ENCODE results near the gene ZBTB32. TPM values are rescaled to one million over a fixed set of nuclear protein-coding genes. Genes with fewer than 3 reads are reported as not detected.

Gene ZBTB32
- total RNA-seq, 1 donor from 2014 or later, result not detected

- Mint-ChIP-seq H3K4me1 (peaks cover 22% of the 10 kb centered on the region), H3K36me3 (ENCODE audit: low read depth) (peaks cover 2% of the 10 kb centered on the region), H3K27ac (ENCODE audit: unreplicated experiment) (no peak overlapping the region), H3K9me3 (no peaks in the 10 kb centered on the region), H3K4me3 (peak overlapping the region; percentile 89), H3K27me3 (ENCODE audit: low read depth) (peaks cover 4% of the 10 kb centered on the region)
- no peak for DNase-seq (ENCODE audit: low read depth, low spot score)
- no peak for TF ChIP-seq CTCF (conservative IDR thresholded peaks at IDR 0.05)
Measured at GRCh38 chr19:35740108-35740422, 35.7 kb downstream of the ZBTB32 start.

GRCh38 chr19:35740423-35741202 lies 36.3 kb downstream of the ZBTB32 start:
- no peaks in the 10 kb centered on the region for H3K9me3 Mint-ChIP-seq
- H3K4me1 Mint-ChIP-seq, result peaks cover 27% of the 10 kb centered on the region
- H3K27ac Mint-ChIP-seq (ENCODE audit: unreplicated experiment), result peak overlapping the region; percentile 98
- TF ChIP-seq CTCF (conservative IDR thresholded peaks at IDR 0.05), result peak; percentile 53
- H3K27me3 Mint-ChIP-seq (ENCODE audit: low read depth), result peaks cover 4% of the 10 kb centered on the region
- peaks cover 2% of the 10 kb centered on the region for H3K36me3 Mint-ChIP-seq (ENCODE audit: low read depth)
- peak overlapping the region; percentile 89 for H3K4me3 Mint-ChIP-seq
- peak; percentile 98 for DNase-seq (ENCODE audit: low read depth, low spot score)

- peak; percentile 45 for TF ChIP-seq CTCF (conservative IDR thresholded peaks at IDR 0.05)
- Mint-ChIP-seq H3K4me1 (peaks cover 33% of the 10 kb centered on the region), H3K9me3 (no peaks in the 10 kb centered on the region), H3K27me3 (ENCODE audit: low read depth) (peaks cover 4% of the 10 kb centered on the region), H3K27ac (ENCODE audit: unreplicated experiment) (peak overlapping the region; percentile 98), H3K36me3 (ENCODE audit: low read depth) (peaks cover 2% of the 10 kb centered on the region), H3K4me3 (peak overlapping the region; percentile 89)
- no peak for DNase-seq (ENCODE audit: low read depth, low spot score)
Measured at GRCh38 chr19:35741203-35741515, 36.8 kb downstream of the ZBTB32 start.

GRCh38 chr19:35742121-35742724 lies 37.9 kb downstream of the ZBTB32 start, which contains the start of gene IGFLR1:
IGFLR1 (minus strand) TSS chr19:35742452; CDS start chr19:35741180, 1,272 bp downstream.
- peaks cover 4% of the 10 kb centered on the region for H3K27me3 Mint-ChIP-seq (ENCODE audit: low read depth)
- peaks cover 39% of the 10 kb centered on the region for H3K4me1 Mint-ChIP-seq
- peaks cover 2% of the 10 kb centered on the region for H3K36me3 Mint-ChIP-seq (ENCODE audit: low read depth)
- TF ChIP-seq CTCF (conservative IDR thresholded peaks at IDR 0.05), result no peak
- H3K4me3 Mint-ChIP-seq, result peak within 1 kb of the TSS; percentile 97
- H3K9me3 Mint-ChIP-seq, result no peaks in the 10 kb centered on the region
- DNase-seq (ENCODE audit: low read depth, low spot score), result no peak
- peak within 1 kb of the TSS; percentile 94 for H3K27ac Mint-ChIP-seq (ENCODE audit: unreplicated experiment)

GRCh38 chr19:35743640-35744429 lies 39.5 kb downstream of the ZBTB32 start:
- peaks cover 2% of the 10 kb centered on the region for H3K36me3 Mint-ChIP-seq (ENCODE audit: low read depth)
- no peak for TF ChIP-seq CTCF (conservative IDR thresholded peaks at IDR 0.05)
- no peaks in the 10 kb centered on the region for H3K9me3 Mint-ChIP-seq
- H3K4me1 Mint-ChIP-seq, result peaks cover 52% of the 10 kb centered on the region
- peak overlapping the region; percentile 97 for H3K4me3 Mint-ChIP-seq
- no peak for DNase-seq (ENCODE audit: low read depth, low spot score)
- peaks cover 4% of the 10 kb centered on the region for H3K27me3 Mint-ChIP-seq (ENCODE audit: low read depth)
- no peak overlapping the region for H3K27ac Mint-ChIP-seq (ENCODE audit: unreplicated experiment)

Measured in neural crest cell (in vitro differentiated cells).